ENCODE data around the gene OR1J1.

OR1J1 gene

DNA sequence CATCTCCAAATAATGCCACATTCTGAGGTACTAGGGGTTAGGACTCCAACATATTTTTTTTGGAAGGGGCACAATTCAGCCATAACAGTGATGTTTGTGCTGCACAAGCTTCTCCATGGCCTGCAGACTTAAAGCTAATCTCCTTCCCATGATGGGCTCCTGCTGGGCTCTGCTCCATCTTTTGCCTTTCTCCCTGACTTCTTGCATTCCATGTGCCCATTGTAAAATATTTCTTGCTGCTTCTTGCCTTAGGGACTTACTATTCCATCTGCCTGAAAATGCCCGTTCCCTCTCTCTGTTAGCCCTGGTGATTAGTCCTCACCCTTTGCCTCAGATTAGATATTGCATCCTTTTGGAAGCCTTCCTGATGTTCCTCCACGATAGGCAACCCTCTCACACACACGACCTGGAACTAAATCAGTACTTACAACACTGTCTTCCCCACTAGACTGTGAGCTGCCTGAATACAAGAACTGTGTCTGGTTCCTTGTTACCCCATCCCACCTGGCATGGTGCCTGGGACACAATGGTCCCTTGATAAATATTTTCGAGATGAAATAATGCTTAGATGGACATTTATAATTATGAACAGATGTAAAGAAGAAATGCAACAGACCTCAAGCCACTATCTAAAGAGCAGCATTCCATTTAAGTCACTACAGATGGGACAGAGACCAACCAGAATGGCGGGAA is 33.5 kb downstream of the OR1J1 start:
- DNase-seq = no peak

DNA sequence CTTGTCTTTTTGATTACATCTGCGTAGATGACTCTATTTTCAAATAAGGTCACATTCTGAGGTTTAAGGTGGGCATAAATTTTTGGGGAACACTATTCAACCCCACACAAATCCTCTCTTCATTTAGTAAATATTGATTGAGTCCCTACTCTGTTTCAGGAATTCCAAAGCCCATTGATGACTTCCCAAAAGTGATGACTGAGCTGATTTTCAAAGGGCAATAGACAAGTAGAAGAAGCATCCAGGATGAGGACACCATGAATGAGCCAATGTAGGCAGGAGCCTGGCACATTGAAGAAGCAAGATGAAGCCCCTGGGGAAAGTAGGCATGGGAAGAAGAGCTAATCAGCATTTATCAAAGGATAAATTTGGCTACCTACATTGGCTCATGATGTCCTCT is 35.2 kb downstream of the OR1J1 start:
- DNase-seq = no peak
